ENCODE data around the gene CCDC182.

The CCDC182 gene

DNA sequence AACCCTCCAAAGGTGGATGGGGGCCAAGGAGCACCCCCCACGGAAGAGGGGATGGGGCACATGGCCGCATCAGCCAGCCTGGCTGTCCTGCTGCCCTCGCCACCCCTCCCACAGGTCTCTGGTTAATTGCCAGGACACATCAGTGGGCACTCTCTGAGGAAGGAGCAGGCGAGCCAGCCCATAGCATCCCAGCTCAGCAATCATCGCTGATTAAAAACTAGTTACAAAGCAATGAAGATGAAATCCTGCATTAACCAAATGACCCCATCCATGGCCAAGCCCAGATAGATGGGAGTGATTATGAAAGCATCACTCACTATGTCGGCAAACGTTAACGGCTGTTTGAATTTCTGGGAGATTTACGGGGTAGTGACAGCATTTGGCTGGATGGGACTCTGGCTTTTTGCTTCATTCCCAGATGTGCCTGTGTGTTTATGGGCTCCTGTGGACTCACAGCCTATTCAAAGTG lies 45.3 kb downstream of the CCDC182 start:
- DNase-seq (ENCODE audit: extremely low read depth, low read depth): no peak
- TF ChIP-seq, protein P1, sequence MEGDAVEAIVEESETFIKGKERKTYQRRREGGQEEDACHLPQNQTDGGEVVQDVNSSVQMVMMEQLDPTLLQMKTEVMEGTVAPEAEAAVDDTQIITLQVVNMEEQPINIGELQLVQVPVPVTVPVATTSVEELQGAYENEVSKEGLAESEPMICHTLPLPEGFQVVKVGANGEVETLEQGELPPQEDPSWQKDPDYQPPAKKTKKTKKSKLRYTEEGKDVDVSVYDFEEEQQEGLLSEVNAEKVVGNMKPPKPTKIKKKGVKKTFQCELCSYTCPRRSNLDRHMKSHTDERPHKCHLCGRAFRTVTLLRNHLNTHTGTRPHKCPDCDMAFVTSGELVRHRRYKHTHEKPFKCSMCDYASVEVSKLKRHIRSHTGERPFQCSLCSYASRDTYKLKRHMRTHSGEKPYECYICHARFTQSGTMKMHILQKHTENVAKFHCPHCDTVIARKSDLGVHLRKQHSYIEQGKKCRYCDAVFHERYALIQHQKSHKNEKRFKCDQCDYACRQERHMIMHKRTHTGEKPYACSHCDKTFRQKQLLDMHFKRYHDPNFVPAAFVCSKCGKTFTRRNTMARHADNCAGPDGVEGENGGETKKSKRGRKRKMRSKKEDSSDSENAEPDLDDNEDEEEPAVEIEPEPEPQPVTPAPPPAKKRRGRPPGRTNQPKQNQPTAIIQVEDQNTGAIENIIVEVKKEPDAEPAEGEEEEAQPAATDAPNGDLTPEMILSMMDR (IDR thresholded peaks at IDR 0.05; ENCODE audit: low read depth, low read length, missing control alignments): no peak
- no peak overlapping the region for H3K4me3 ChIP-seq (replicated peaks; ENCODE audit: low read depth, low read length)

DNA sequence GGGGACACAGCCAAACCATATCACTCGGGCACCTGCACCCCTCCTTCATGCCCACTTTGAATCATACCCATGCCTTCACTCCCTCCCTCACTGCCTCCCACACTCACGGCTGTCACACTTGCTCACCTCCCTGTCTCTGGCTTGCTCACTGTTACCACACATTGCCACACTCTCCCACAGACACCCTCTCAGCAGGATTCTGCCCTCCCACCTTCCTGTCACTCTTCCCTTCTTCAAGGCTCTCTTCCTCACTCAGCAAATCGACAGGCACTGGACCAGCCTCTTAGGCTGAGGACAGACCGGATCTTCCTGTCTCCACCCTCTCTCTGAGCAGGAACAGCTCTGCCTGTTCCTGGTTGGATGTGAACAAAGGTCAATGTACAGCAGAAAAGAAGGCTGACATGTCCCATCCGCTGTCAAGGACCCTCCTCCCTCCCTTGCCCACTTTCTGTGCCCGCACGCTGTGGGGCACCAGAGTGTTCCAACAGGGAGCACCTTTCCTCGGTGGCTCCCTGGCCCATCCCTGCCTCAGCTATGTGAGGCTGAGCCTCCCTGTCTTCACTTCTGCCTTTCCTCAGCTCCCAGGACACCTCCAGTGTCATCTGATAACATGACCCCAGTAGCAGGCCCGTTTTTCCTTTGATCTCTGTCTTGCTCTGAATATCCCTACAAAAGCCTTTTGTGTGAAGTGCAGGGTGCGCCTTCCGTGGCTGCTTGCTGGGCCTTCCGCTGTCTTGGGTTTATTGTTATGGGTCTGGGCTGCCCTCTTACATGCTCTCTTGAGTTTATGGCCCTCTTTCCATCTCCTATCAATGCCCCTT lies 47.0 kb downstream of the CCDC182 start:
- TF ChIP-seq, protein P1 (IDR thresholded peaks at IDR 0.05; ENCODE audit: low read depth, low read length, missing control alignments): no peak
- H3K4me3 ChIP-seq (replicated peaks; ENCODE audit: low read depth, low read length): no peak overlapping the region
- DNase-seq (ENCODE audit: extremely low read depth, low read depth): no peak

DNA sequence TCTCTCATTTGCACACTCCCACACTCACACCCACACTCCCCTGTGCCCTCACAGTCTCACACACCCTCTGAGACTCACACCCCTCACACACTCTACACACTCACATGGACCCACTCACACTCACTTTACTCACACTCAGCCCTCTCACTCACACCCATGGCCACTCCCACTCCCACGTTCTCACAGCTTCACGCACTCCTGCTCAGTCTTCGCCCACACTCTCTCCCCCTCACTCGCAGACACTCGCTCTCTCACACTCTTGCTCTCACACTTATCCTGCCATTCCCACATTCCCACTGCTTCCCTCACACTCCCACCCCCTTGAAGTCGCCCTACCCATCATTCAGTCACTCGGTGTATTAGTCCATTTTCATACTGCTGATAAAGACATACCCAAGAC lies 47.9 kb downstream of the CCDC182 start:
- no peak for DNase-seq (ENCODE audit: extremely low read depth, low read depth)
- H3K4me3 ChIP-seq (replicated peaks; ENCODE audit: low read depth, low read length): no peak overlapping the region
- TF ChIP-seq, protein P1 (IDR thresholded peaks at IDR 0.05; ENCODE audit: low read depth, low read length, missing control alignments): no peak

DNA sequence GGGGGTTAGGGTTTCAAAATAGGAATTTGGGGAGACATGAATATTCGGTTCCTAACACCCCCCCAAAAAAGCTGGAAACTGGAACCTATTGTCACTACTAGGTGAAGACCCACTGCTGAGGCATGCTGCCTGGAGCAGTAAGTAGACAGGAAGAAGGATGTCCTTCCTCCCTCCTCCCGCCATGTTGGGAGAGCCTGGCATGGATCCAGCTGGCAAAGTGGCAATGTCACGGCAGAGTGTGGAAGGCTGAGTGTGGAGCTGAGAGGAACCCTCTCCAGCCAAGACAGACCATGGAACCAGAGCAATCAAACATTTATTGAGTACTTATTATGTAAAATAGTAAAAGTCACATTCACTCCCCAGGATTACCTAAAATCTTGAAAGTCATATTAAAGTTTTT lies 49.0 kb downstream of the CCDC182 start:
- no peak for DNase-seq (ENCODE audit: extremely low read depth, low read depth)
- TF ChIP-seq, protein P1 (IDR thresholded peaks at IDR 0.05; ENCODE audit: low read depth, low read length, missing control alignments): no peak
- no peak overlapping the region for H3K4me3 ChIP-seq (replicated peaks; ENCODE audit: low read depth, low read length)

All from HFF-Myc (cell line).